KBM-7 (cell line): ENCODE measurements around the gene LTBP2.

Source experiments
- DNase-seq: peaks from one replicate; pipeline ENCODE4 v3.0.0-alpha.2; 2015
- in situ Hi-C: fragments of 300-500 bp; cut with MboI; formaldehyde crosslinking; loops from 2 replicates; pipeline ENCODE4 v1.14.3; 2020; ENCODE audit warnings: low sequenced_read_pairs, low pct_unique_long_range_greater_than_20kb, mixed read lengths

Gene LTBP2

DNA sequence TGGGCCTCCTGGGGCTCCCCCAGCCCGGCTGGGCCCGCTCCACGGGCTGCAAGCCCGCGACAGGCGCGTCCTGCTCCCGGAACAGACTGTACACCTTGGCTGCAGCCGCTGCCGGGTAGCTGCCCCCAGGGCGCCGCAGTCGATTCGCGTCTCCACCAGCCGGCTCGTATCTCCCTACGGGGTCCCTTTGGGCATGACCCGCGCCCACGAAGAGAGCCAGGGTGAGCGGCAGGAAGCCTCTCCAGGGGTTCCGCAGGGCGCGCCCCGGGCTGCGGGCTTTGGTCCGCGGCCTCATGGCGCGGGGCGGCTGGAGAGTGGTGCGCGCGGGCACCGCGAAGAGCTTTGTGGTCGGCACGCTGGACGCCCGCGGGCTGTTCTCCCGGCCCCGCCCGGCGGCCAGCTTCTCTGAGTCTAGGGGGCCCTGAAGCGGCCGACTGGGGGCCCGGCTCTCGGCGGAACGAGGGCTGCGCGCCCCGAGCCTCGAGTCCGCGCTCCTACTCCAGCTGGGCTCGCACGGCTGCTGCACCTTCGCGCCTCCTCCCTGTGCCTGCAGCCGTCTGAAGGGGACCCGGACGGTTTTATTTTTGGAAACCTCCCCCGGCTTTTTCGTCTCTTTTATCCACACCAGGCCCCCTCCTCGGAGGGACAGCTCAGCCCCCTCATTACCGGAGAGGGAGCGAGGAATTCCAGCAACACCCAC, at the start of gene LTBP2:
TSS of gene LTBP2 (minus strand) at position 588 of the 700 bp plus-strand sequence. CDS start at position 295, 293 bp downstream.
- DNase-seq = no peak
- in situ Hi-C loops = loop anchor here (25.0 kb wide), 1 partner anchor 476 kb away; no protein-coding TSS in a partner anchor

DNA sequence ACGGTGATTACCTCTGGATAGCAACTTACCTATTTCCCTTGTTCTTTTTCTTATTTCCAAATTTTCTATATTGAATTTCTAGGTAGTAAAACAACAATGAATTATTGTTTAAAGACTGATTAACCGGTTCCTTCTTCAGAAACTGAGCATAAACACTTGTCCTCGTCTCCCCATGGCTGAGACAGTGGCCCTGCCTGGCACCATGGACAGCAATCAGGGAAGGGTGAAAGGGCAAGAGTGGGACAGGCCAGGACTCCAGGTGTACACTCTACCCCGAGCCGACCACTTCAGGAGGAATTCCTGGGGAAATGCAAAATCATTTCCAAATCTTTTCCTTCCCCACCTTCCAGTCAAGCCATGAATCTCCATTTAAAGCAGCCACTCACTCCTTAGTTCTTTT, 48.8 kb upstream of the LTBP2 start:
- in situ Hi-C loops = no loop called here
- DNase-seq = no peak

DNA sequence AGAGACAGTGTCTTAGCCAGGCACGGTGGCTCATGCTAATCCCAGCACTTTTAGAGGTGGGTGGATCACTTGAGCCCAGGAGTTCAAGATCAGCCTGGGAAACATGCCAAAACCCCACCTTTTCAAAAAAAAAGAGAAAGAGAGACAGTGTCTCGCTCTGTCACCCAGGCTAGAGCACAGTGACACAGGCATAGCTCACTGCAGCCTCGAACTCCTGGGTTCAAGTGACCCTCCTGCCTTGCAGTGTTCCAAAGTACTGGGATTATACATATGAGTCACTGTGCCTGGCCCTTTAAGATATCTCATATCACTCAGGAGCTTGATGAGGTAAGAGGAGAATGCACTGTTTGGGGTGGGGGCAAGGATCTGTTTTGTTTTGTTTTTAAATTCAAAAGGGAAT, 48.1 kb upstream of the LTBP2 start:
- DNase-seq = no peak
- in situ Hi-C loops = no loop called here

DNA sequence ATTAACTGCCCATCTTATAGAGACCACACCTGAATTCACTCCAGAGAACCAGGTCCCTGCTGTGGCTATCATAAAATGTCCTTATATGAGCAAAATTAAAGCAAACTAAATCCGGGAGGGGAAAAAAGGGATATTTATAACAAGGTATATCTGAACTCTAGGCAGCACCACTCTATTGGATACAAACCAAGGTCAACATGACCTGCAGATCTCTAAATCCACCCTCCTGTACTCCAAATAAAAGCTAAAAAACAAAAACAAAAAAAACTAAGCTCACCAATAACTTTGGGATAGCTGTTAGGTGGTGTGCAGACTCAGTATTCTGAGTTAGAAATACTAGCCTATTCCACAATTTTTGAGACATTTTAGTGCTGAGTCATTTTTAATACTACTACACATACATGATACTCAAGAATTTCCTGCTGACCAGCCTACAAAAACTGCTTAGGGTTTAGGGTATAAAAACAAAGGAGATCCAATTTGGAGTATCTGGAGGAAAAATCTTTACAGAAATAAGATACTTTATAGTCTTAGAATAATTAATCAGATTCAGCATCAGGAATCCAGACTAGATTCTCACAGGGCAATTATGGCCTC, 46.6 kb upstream of the LTBP2 start:
- in situ Hi-C loops = no loop called here
- DNase-seq = no peak

DNA sequence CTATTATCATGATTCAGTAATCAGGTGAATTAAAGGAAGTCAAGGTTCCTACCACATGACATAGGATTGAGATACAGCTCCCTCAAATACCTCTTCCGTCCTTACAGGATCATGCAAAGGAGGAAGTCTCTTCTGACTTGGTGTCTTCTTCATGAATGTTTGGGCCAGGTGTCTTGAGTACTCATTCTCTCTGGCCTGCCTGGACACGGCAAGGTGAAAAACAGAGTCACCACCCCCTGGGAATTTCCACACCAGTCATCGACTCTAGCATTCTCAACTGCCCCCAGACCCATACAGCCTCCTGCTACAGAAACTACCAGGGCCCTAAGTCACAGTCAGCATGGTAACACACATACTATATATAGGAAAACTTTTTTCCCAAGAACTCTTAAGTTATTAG, 44.9 kb upstream of the LTBP2 start:
- in situ Hi-C loops = no loop called here
- DNase-seq = no peak

DNA sequence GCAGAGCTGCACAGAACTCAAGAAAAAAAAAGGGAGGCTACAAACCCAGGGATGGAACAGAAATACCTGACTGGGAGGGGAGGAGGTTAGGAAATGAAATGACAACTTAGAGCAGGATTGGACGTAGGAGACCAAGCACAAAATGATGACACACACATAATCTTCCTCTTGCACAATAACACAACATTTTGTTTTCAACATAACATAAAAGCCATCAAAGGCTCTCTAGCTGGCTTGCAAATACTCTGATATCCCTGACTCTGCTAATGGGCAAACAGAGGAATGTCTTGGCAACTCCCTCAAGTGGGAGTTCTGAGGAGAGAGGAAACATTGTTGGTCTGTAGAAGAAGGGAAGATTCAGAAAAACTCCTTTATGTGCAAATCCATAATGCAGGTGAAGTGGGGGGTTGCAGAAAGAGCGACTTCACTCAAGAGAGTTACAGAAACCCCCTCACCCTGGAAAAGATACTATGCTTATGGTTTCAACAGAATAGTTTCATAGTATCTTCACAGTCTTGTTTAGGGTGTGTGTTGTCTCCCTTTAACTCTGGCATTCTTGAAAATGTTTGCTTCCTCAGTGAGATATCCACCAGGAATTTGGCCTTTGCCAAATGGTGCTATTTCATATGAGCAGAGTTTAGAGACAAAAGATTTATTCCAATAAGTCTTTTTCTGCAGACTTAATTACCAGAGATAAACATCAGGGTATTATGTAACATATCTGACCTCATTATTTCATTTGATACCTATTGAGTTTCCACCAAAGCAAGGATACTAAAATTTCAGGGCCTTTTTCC, 43.8 kb upstream of the LTBP2 start:
- no peak for DNase-seq
- in situ Hi-C loops = no loop called here

DNA sequence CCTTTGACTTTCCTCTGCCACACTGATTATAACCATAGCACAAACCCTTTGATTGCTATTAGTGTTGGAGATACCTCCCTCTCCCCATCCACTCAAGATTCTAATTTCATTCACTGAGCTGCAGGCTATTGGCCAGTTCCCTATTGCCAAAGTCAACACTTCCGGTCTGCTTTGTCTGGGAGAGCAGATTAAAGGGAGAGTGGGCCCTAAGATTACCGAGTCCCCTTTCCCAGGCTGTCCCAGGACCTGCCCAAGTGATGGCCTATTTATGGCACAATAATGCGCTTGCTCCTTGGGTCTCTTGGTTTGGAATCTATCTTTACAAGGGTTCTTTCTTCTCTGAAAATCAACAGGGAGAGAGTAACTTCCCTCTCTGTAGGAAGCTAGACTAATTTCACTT, 42.9 kb upstream of the LTBP2 start:
- in situ Hi-C loops = no loop called here
- no peak for DNase-seq

DNA sequence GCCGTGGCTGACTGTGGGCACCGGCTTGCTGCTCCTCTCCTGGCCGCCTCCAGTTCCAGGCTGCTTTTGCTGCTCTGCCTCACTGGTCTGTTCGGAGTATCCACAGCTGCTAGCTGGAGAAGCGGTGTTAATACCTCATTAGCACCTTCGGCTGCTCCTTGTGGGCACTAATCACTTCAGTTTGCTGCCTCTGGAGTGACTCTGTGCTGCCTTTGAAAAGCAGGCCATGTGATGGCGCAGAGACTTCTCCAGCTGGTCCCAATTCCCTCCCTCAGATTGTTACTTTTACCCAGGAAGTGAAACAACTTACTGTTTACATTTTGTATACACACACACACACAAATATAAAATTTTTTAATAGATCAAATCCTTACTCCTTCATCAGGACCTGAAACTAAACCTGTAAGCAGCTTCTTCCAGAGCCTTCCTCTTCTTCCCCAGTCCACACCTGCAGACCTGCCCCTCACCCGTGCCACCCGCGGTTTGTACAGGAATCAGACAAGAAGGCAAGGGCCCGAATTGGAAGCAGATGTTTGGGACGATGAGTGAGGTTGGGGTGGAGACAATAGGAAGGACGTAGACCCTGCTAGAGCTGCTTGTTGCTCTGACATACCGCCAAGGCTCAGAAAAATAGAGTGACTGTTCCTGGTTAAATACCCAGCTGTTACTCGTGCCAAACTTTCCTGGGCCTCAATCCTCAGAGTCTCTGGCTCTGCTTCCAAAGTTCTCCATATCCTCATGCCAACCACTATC, 41.5 kb upstream of the LTBP2 start:
- in situ Hi-C loops = no loop called here
- DNase-seq = no peak

DNA sequence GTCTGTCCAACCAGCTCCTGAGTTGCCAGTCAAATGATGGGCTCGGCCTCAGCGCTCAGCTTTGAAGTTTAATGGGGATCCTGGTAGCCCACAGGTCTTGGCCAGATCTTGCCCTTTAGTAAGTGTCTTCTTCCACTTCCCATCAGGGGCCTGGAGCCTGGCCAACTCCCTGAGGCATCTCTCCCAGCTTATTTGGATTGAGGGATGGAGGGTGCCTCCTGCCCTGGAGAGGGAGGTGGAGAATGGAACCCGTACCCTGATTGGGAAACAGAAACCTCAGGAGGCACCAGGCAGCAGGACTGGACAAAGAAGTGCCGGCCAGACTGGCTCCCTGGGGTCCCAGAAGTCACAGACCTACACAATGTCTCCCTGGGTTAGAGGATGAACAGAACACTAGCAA, 40.5 kb upstream of the LTBP2 start:
- no peak for DNase-seq
- in situ Hi-C loops = no loop called here

DNA sequence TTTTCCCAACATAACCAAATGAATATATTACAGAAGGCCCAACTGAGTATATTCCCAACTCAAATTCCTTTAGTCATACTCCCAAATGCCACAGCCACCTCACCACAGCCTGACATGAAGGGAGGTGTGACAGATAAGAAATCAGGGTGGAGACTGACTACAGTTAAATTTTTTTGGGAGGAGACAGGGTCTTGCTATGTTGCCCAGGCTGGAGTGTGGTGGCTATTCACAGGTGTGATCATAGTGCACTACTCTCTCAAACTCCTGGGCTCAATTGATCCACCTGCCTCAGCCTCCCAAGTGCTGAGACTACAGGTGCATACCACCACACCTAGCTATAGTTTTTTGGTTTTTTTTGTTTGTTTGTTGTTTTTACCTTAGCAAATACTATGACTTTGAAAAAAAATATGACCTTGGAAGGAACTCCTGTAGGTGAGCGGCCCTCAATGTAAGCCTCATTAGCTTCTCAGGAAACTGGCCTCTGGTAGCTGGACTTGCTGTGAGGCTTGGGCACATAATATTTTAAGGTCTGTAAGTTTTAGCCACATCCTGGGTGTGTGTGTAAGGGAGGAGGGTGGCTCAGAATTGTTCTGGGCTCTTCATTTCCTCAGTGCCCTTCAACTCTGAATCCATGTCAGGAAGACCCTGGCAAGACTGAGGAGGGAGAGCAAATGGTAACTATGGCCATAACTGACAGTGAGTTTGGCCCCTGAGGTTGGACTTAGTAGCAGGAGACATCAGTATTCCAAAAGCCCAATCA, 39.1 kb upstream of the LTBP2 start:
- in situ Hi-C loops = no loop called here
- DNase-seq = no peak

DNA sequence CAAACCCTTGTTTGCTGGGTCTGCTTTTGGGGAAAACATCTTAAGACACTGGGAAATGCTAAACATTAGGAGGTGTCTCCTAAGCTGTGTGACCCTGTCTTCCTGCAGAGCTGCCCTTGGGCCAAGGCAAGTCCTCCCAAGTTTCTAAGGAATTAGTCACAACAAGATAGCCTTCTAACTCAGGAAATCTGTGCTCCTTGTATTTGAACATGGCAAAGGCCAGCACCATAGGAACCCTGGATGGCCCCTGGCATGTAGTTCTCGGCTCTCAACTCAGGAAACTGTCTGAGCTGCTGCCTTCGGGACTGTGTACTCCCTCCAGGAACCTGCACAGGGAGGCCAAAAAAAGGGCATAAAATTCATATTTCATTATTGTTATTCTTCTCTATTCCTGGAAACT, 37.6 kb upstream of the LTBP2 start:
- no peak for DNase-seq
- in situ Hi-C loops = no loop called here

DNA sequence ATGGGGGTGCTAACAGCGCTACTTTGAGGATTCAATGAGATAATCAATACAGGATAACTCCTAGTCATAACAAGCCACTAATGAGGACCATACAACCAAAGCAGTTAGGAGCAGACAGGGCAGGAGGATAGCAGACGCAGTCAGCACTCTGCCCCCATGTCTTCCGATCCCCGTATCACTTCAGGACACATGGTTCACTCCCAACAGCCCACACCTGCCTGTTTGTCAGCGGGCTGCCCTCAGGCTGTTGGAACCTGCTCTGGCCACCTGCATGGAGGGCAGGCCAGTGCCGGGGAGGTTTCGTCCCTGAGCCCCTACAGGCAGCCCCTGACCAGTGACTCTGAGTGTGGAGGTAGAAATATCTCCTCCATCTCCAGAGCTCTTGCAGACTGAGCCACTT, 37.1 kb upstream of the LTBP2 start:
- no peak for DNase-seq
- in situ Hi-C loops = no loop called here

DNA sequence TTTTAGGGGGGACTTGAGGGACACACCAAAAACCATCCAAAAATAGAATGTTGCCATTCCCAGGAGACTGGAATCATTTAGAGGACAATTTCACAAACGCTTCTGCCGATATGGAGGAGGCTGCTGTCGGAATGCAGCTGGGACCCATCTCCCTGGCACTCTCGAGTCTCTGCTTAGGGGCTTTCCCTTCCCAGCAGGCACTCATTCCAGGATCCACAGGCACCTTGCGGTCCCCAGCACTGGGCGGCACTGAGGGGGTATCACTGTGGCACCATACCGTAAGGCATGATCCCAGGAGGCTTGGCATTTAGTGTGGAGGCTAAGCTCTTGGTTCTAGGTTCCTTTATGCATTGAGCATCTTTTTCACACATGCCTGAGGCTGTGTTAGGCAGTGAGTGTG, 36.6 kb upstream of the LTBP2 start:
- in situ Hi-C loops = no loop called here
- no peak for DNase-seq

DNA sequence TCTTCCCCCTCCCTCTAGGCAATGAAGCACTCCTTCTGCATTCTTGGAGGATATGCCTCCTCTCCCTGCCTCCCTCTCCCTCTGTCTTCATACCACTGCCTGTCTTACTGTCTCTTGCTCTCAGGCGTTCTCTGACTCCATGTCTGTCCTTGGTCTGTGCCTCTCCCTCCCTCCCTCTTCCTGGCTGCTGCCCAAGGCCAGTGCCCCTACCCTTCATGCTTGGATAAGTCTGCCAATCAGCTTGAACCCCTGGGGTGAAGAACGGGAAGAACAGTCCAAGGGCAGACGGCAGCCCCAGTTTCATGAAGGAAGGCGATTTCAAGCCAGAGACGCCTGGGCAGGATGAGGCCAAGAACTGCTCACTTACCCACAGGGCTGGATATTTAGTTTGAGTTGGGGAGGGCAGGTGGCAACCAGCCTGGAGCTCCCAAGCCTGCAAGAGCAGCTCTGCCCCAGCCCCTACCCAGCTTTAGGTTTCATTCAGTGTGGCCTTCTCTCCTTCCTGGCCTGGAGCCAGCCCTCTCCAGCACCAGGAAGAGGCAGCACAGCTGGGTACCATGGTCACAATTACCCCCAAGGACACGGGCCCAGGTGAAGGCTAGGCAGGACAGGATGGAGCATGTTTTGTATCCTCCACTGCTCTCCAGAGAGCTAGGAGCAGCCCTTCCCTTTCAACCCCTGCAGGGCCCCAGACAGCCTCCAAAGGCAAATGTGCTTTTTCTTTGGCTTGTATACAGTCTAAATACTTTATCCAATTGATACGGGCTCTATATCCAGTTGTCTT, 35.8 kb upstream of the LTBP2 start:
- peak; percentile 51 for DNase-seq
- in situ Hi-C loops = no loop called here

DNA sequence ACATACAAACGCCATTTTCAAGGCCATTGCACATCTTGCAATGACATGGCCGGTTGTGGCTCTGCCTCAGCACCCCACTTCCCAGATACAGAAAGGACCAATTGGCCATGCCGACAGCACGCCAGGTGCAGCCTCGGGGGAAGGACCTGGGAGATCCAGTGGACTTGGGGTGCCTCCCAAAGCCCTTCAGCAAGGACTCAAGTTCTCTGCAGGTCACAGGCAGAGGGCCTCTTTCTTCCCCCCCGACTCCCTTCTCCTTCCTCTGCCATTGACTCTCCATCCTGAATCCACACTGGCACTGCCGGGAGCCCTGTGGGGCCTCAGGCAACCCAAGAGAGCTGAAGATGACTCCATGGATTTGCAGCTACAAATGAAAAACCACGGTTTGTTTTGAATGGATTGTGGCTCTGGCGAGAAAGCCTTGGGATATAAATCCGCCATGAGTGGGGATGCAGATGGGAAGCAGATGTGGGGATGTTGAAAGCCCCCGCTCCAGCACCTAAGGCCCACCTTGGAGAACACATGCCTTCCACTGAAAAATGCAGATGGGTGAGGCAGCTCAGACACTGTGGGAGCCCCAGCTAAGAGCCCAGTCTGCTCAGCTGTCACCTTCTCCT, 35.1 kb upstream of the LTBP2 start:
- DNase-seq = no peak

DNA sequence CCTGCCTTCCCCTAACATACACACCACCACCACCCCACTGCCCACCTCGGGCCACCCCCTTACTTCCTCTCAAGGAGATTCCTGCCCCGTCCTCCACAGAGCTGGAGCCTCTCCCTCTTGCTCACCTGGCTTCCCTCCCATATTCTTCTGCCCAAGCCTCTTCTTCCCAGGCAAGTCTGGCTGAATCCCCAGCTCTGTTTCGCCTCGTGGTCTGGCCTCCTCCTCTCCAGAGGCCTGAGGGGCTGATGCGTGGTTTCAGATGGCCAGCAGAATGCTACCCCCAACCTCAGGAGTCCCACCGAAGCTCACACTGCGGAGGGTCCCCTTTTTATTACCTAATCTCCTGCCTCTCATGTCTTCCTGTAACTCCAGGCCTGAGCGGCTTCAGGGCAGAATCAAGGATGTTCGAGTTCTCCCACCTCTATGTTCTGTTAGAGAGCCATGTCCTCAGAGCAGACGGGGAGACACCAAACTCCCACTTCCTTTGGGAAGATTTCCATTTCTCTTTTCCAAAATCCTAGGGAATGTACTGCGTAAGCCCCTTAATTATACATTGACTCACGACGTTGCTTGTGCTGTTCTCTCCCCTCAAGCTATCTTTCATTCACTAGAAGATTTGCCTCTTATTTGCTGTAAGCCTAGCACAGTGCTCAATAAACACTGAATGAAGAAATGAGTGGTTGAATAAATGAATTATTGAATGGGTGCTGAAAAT, 33.9 kb upstream of the LTBP2 start:
- DNase-seq = no peak

More for the DNA sequence above, 35.1 kb upstream of the LTBP2 start:
- in situ Hi-C loops = no loop called here

DNA sequence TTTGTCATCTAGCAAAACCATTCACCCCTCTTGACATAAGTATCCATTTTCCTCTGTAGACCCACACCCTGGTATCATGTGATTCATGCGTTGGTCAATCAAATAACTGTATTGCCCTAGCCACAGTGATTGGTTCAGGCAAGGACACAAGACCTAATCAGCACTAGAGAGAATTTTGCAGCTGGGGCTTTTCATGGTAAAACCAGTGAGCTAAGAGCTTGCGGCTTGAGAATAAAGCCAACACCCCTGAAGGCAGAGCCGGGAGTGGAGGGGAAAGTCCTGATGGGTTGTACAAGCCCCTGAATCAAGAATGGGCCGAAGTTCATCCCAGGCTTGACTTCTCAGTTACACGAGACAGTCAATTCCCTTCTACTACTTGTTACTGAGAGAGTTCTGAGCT, 33.2 kb upstream of the LTBP2 start:
- no peak for DNase-seq
- in situ Hi-C loops = no loop called here

More for the DNA sequence above, 33.9 kb upstream of the LTBP2 start:
- in situ Hi-C loops = no loop called here
